Effector memory CD4-positive, alpha-beta T cell (primary cell): ENCODE data around the gene ATP6V1C2.
"Not testable (repeated sequence)": the region's sequence is repeated elsewhere in the genome, so short reads cannot be mapped to it uniquely, and the experiment has no call there.

ENCODE experiments used
- DNase-seq, 3 donors: peaks; one replicate each; pipeline ENCODE4 v3.0.0-alpha.2; 2020
- H3K27ac ChIP-seq: 2 replicates; pipeline ENCODE4 v1.7.0; 2013; ENCODE audit warnings: mild to moderate bottlenecking, low read length, moderate library complexity; ENCODE audit not compliant: insufficient read depth, poor library complexity, severe bottlenecking
- H3K27me3 ChIP-seq: replicated peaks from 2 replicates; pipeline ENCODE4 v1.7.0; 2013; ENCODE audit warnings: mild to moderate bottlenecking, low read length; ENCODE audit not compliant: insufficient read depth, control insufficient read depth, poor library complexity, severe bottlenecking
- H3K36me3 ChIP-seq: 2 replicates; pipeline ENCODE4 v1.7.0; 2013; ENCODE audit warnings: mild to moderate bottlenecking, low read length, moderate library complexity; ENCODE audit not compliant: control insufficient read depth, insufficient read depth
- H3K4me1 ChIP-seq: 2 replicates; pipeline ENCODE4 v1.7.0; 2013; ENCODE audit warnings: low read length, mild to moderate bottlenecking; ENCODE audit not compliant: control insufficient read depth, insufficient read depth, poor library complexity, severe bottlenecking
- H3K4me3 ChIP-seq: 2 replicates; pipeline ENCODE4 v1.7.0; 2013; ENCODE audit warnings: low read length, low read depth, mild to moderate bottlenecking; ENCODE audit not compliant: insufficient read depth, poor library complexity, severe bottlenecking
- H3K9me3 ChIP-seq: 2 replicates; pipeline ENCODE4 v1.7.0; 2013; ENCODE audit warnings: mild to moderate bottlenecking, low read length, moderate library complexity; ENCODE audit not compliant: control insufficient read depth

ATP6V1C2 gene

DNA sequence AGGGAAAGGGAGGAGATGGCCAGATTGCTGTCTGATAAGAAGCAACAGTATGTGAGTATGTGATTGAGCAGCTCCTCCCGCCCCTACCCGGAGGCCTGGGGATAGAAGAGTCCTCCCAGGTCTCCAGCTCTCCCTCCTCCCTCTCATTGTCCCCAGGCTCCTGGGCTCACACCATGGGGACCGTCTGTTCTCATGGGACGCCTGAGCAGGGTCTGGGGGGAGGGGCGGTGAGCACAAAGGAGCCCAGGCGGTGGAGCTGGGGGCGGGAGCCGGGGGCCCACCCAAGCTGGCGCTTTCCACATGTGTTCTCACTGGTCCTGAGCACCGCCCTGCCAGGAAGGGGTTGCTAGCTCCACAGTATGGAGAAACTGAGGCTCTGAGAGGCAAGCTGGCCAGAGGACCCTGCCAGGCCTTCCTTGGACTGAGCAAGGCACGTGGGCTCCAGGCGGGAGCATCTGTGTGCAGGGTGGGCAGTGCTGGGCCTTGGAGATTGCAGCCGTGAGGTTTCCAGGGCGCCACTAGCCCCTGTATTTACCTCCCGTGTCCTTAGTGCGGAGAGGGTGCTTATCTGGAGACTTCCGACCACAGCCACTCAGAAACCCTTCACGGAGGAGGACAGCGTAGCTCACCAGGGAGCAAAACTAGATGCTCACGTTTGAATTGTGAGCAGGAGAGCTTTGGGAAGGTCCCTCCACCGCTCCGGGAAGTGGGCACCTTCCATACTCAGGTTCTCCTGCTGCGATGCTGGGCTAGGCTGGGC, 53.8 kb downstream of the ATP6V1C2 start:
- Histone ChIP-seq H3K4me3 (no peak overlapping the region), H3K27me3 (no peaks in the 10 kb centered on the region), H3K9me3 (no peaks in the 10 kb centered on the region), H3K4me1 (no peaks in the 10 kb centered on the region), H3K27ac (no peak overlapping the region), H3K36me3 (no peaks in the 10 kb centered on the region)
- DNase-seq, result no peak

DNA sequence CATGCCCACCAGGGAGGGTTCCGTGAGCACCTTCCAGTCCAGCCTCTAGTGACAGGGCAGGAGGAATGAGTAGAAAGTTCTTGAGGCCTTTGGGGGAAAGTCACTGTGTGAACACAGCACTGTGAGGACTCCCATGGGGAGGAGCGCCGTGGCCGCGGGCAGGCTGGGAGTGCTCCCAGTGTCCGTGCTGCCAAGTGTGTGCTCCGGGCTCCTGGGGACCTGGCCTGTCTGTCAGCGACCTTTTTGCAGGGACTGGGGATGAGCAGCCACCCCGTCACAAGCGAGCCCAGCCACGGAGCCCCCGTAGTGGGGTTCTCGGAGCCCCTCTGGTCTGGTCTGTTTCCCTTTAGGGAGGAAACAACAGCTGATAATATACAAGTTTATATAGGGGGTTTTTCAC, 54.4 kb downstream of the ATP6V1C2 start:
- peaks cover 1% of the 10 kb centered on the region for H3K36me3 ChIP-seq
- H3K4me3 ChIP-seq, result no peak overlapping the region
- no peaks in the 10 kb centered on the region for H3K4me1 ChIP-seq
- DNase-seq, result no peak
- no peak overlapping the region for H3K27ac ChIP-seq
- H3K9me3 ChIP-seq, result no peaks in the 10 kb centered on the region
- no peaks in the 10 kb centered on the region for H3K27me3 ChIP-seq

DNA sequence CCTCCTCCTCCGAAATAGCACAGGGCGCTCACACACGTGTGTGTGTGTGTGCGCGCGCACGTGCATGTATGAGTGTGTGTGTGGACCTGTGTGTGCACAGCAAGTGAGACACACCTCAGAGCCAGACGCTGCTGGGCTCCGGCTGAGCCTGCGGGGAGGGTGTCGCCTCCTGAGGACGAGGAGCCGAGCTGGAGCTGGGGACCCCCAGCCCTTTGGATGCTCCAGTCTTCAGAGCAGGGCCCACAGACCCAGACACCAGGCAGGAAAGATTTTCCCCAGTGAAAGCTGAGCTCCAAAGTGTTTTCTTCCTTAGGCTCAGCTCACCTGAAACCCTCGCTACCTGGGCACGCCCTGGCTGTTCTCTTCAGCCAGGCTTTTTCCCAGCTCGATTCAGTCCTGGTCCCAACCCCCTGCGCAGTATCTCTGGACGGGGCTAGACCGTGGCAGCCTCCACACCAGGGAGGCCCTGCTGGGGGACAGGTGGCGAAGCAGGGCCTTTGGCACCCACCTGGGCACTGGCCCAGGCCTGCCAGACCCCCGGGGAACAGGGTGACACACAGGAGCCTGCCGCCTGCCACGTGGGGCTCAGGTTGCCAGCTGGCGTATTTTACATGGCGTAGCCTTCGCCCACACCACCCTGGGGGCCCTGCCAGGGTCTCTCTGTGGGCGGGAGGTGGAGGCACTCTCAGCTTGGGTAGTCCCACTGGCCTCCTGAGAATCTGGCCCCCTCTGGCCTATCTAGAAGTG, 55.0 kb downstream of the ATP6V1C2 start:
- peaks cover 7% of the 10 kb centered on the region for H3K36me3 ChIP-seq
- no peak overlapping the region for H3K27ac ChIP-seq
- H3K27me3 ChIP-seq, result no peaks in the 10 kb centered on the region
- no peak overlapping the region for H3K4me3 ChIP-seq
- H3K4me1 ChIP-seq, result no peaks in the 10 kb centered on the region
- DNase-seq, result no peak
- no peaks in the 10 kb centered on the region for H3K9me3 ChIP-seq

DNA sequence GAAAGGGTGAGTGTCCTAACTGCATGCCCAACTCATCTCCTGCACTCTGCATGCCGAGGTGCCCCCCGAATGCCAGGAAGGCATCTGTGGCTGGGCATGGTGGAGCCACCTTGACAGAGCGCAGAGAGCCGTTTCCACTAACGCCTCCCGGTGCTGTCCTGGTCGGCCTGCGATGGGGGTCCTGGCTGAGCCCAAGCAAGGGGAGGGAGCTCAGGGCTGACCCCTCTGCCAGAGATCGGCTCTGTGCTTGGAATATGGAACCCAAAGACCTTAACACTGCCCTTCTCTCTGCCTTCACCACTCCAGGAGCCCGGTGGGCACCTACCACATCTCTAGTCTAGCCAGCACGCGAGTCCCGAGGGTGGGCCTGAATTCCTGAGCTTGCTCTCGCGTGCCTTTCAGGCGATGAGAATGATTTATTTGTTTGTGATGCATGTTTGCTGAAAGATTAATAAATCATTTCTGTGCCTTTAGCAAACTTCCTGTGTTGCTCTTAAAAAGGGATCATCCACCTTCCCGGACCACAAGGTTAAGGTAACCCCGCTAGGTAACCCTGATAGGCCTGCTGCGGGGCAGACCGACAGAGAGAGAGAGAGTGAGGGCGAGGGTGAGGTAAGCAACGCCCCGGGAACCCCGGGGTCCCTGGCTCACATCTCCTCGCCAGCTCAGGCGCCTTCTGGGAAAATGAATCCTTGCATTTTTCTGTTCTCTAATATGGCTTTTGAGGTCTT, 55.8 kb downstream of the ATP6V1C2 start:
- Histone ChIP-seq H3K27ac (no peak overlapping the region), H3K27me3 (no peaks in the 10 kb centered on the region), H3K4me3 (no peak overlapping the region), H3K4me1 (no peaks in the 10 kb centered on the region), H3K9me3 (no peaks in the 10 kb centered on the region), H3K36me3 (peaks cover 16% of the 10 kb centered on the region)
- no peak for DNase-seq

DNA sequence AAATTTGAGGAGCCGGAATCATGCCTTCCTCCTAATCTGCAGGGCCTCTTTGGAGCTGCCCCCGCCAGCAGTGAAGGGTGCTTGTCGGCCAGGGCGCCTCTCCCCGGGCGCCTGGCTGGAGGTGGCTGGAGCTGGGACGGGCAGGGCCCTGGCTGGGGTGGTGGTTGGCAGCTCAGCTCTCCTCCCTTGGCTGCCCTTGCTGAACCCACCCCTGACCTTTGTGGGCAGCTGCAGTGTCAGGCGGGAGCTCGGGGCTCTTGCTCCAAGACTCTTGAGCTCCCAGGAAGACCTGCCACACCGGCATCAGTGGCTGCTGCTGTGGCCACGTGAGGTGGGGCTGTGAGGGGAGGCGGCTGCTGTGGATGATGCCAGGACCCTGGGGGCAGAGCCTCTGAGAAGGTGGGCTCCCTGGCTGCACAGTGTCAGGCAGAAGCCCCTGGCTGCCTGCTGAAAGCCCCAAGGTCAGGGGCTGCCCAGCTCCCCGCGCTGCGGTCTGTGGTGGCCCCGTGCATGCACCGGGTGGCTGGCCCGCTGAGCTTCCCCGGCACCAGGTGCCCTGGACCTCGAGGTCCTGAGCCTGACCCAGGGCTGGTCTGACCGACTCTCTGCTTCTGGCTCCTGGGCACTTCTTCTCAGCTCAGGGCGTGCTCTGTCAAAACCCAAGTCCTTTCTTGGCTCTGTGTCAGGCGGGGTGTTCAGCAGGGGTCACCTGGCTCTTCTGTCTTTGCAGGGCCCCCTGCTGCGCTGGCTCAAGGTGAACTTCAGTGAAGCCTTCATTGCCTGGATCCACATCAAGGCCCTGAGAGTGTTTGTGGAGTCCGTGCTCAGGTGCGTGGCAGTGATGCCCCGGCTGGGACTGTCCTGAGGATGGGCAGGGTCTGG, 56.7 kb downstream of the ATP6V1C2 start:
- H3K9me3 ChIP-seq, result no peaks in the 10 kb centered on the region
- no peak for DNase-seq
- no peak overlapping the region for H3K4me3 ChIP-seq
- no peak overlapping the region for H3K27ac ChIP-seq
- no peaks in the 10 kb centered on the region for H3K4me1 ChIP-seq
- no peaks in the 10 kb centered on the region for H3K27me3 ChIP-seq
- peaks cover 21% of the 10 kb centered on the region for H3K36me3 ChIP-seq

DNA sequence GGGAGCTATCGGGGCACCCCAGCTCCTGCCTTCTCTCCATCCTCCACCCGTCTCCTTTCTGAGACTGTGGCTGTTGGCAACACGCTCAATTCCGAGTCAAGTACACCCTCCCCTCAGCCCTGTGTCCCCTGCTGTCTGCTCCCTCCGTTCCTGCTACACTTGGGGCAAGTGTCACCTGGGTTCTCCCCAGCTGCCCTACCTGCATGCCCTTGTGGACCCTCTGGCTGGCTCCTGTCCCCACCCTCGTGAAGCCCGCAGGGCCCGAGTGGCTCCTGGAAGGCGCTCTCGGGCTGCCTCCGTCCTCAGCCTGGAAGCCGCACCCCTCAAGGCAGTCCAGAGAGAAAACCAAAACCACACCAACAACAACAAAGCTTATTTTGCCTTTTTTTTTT, 57.3 kb downstream of the ATP6V1C2 start:
- no peaks in the 10 kb centered on the region for H3K27me3 ChIP-seq
- no peak overlapping the region for H3K4me3 ChIP-seq
- H3K9me3 ChIP-seq, result no peaks in the 10 kb centered on the region
- H3K27ac ChIP-seq, result no peak overlapping the region
- H3K4me1 ChIP-seq, result no peaks in the 10 kb centered on the region
- no peak for DNase-seq
- peaks cover 27% of the 10 kb centered on the region for H3K36me3 ChIP-seq

DNA sequence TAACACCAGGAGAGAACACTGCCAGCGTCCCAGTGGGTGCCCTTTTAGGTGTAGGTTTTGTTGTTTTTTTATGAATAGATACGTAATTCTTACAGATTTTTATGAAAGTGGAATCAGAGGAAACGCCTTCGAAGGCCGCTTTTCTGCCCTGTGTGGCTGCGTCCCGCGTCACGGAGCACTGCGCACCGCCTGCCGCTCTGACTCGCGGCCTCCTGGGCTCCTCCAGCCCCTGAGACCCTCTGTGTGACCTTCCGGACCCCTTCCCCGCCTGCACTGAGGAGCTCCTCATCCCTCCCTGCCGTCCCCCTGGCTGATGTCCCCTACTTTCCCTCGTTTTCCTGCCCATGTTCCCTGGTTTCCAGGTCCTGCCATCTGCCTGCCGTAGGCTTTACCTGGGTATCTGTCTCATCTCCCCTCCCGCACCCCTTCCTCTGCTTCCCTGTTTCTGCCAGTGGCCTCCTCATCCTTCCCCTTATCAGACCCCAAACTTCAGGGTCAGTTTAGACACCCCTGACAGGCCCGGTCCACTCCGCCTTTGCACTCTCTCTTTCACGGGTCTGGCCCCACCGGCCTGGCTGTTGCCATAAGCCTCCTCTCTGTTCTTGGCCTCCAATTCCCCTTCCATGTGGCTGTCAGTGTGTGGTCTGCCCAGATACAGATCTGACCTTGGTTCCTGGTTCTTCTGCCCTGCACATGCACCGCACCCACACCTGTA, 58.5 kb downstream of the ATP6V1C2 start:
- Histone ChIP-seq H3K27ac (no peak overlapping the region), H3K9me3 (no peaks in the 10 kb centered on the region), H3K27me3 (no peaks in the 10 kb centered on the region), H3K36me3 (peaks cover 39% of the 10 kb centered on the region), H3K4me1 (no peaks in the 10 kb centered on the region), H3K4me3 (no peak overlapping the region)
- DNase-seq, result no peak

DNA sequence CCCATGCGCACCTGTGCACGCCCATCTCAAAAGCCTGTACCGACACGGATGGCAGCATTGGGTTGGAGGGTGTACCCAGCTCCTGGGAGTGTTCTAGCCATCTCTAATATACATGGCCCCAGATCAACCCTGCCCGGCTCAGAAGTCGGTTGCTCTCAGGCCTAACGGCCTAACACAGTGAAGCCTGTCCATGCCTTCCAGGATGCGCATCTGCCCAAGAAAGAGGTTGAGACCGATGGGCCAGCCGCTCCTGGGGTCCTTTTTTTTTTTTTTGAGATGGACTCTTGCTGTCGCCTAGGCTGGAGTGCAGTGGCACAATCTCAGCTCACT, 59.0 kb downstream of the ATP6V1C2 start:
- DNase-seq, result no peak
- Histone ChIP-seq H3K4me3 (no peak overlapping the region), H3K9me3 (no peaks in the 10 kb centered on the region), H3K4me1 (no peaks in the 10 kb centered on the region), H3K27me3 (no peaks in the 10 kb centered on the region), H3K27ac (no peak overlapping the region), H3K36me3 (peaks cover 44% of the 10 kb centered on the region)

DNA sequence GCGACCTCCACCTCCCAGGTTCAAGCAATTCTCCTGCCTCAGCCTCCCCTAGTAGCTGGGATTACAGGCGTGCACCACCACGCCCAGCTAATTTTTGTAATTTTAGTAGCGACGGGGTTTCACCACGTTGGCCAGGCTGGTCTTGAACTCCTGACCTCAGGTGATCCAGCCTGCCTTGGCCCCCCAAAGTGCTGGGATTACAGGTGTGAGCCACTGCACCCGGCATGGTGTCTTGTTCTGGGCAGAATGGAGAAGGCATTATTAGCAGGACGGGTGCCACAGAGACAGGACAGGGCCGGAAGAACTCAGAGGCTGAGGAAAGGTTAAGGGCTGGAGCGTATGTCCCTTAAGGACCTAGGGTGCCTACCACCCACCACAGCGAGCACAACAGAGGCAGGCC, 59.4 kb downstream of the ATP6V1C2 start:
- not testable (repeated sequence) for DNase-seq, H3K27me3 ChIP-seq, H3K9me3 ChIP-seq, H3K4me3 ChIP-seq, H3K27ac ChIP-seq, H3K4me1 ChIP-seq
- peaks cover 48% of the 10 kb centered on the region for H3K36me3 ChIP-seq
